Measurements from ENCODE around the gene CPN1.

- TF ChIP-seq, protein P1, sequence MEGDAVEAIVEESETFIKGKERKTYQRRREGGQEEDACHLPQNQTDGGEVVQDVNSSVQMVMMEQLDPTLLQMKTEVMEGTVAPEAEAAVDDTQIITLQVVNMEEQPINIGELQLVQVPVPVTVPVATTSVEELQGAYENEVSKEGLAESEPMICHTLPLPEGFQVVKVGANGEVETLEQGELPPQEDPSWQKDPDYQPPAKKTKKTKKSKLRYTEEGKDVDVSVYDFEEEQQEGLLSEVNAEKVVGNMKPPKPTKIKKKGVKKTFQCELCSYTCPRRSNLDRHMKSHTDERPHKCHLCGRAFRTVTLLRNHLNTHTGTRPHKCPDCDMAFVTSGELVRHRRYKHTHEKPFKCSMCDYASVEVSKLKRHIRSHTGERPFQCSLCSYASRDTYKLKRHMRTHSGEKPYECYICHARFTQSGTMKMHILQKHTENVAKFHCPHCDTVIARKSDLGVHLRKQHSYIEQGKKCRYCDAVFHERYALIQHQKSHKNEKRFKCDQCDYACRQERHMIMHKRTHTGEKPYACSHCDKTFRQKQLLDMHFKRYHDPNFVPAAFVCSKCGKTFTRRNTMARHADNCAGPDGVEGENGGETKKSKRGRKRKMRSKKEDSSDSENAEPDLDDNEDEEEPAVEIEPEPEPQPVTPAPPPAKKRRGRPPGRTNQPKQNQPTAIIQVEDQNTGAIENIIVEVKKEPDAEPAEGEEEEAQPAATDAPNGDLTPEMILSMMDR (conservative IDR thresholded peaks at IDR 0.05), result no peak
- no peak for TF ChIP-seq ZFX (IDR thresholded peaks at IDR 0.05)
Observed at GRCh38 chr10:100022403-100022802, 59.3 kb downstream of the CPN1 start.
